ENCODE results near the gene SPACA9.

- TF ChIP-seq POLR2AphosphoS5 (IDR thresholded peaks at IDR 0.05; ENCODE audit: low read length) (no peak), SIN3A (IDR thresholded peaks at IDR 0.05; ENCODE audit: low read depth, low read length) (no peak), POLR2A (IDR thresholded peaks at IDR 0.05; ENCODE audit: low read depth, low read length) (no peak), CTCF (IDR thresholded peaks at IDR 0.05 in 2 of 3, conservative IDR thresholded peaks at IDR 0.05 in 1 of 3; ENCODE audit: control insufficient read depth in 2 of 3, extremely low read depth in 1 of 3, insufficient read depth in 1 of 3, low read depth in 3 of 3, low read length in 3 of 3) (no peak), BHLHE40 (IDR thresholded peaks at IDR 0.05; ENCODE audit: borderline replicate concordance in 1 of 2, low read depth in 2 of 2, low read length in 1 of 2) (no peak), NFYA (IDR thresholded peaks at IDR 0.05; ENCODE audit: borderline replicate concordance, low read depth, low read length) (no peak), RAD21 (IDR thresholded peaks at IDR 0.05; ENCODE audit: insufficient read depth, low read depth, low read length) (no peak), MYB (IDR thresholded peaks at IDR 0.05; ENCODE audit: borderline replicate concordance, low read depth, low read length) (no peak)
Measured at GRCh38 chr9:132878695-132879456, at the start of gene SPACA9.

Measured in GM12878 (cell line).